Lower leg skin (tissue), 3 donors: ENCODE data around the gene PIF1.

Source experiments
- CTCF ChIP-seq, 3 donors: fragments of 450-650 bp; IDR thresholded peaks; one replicate each; pipeline ENCODE4 v1.5.1; 2016; ENCODE audit warnings: antibody characterized with exemption in 3 of 3, mild to moderate bottlenecking in 3 of 3, moderate library complexity in 2 of 3
- POLR2A ChIP-seq, 2 donors: fragments of 450-650 bp; IDR thresholded peaks; one replicate each; pipeline ENCODE4 v1.6.1; 2016 to 2017; ENCODE audit warnings: antibody characterized with exemption in 2 of 2, mild to moderate bottlenecking in 1 of 2, moderate library complexity in 1 of 2

GRCh38 chr15:64828985-64829384, 3.5 kb upstream of the PIF1 start:
- TF ChIP-seq CTCF (IDR thresholded peaks at IDR 0.05), result no peak
- no peak for TF ChIP-seq POLR2A (IDR thresholded peaks at IDR 0.05)
